Measurements from ENCODE around the gene ZNF431. TPM values are rescaled to one million over a fixed set of nuclear protein-coding genes. Genes with fewer than 3 reads are reported as not detected.

The ZNF431 gene
- total and polyA plus RNA-seq, 11 donors = 4.6 to 20.0 (median 11.0) TPM

DNA sequence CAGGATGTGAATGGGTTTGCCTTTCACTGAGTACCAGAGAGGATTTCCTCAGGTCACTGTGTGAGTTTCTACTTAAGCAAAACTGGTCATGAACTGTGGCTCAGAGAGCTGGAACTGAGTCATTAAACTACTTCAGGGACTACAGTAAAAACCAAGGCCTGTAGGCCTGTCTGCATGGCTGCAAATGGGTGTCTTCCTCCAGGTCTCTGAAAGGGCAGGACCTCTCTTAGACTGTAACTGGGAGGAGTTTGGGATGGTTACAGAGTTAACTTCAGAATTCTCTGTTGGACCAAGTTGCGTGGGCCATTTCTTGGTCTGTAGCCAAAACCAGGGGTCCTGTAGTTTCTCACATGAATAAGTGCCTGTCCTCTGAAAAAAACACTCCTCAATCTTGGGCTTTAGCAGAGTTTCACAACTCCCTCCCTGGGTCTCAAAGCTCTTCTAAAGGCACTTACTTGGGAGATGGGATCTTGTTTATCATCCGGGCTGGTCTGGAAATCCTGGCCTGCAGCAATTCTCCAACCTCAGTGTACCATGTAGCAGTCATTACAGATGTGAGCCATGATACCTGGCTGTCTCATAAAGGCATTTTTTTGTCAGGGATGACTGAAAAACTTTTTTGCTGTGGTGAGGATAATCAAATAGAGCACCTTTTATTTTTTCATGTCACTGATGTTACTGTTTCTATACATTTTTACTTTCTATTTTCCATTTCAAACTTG, 40.2 kb upstream of the ZNF431 start:
- ATAC-seq = no peak
- DNase-seq = no peak
- TF ChIP-seq POLR2A (IDR thresholded peaks at IDR 0.05) = no peak
- TF ChIP-seq, protein P1, sequence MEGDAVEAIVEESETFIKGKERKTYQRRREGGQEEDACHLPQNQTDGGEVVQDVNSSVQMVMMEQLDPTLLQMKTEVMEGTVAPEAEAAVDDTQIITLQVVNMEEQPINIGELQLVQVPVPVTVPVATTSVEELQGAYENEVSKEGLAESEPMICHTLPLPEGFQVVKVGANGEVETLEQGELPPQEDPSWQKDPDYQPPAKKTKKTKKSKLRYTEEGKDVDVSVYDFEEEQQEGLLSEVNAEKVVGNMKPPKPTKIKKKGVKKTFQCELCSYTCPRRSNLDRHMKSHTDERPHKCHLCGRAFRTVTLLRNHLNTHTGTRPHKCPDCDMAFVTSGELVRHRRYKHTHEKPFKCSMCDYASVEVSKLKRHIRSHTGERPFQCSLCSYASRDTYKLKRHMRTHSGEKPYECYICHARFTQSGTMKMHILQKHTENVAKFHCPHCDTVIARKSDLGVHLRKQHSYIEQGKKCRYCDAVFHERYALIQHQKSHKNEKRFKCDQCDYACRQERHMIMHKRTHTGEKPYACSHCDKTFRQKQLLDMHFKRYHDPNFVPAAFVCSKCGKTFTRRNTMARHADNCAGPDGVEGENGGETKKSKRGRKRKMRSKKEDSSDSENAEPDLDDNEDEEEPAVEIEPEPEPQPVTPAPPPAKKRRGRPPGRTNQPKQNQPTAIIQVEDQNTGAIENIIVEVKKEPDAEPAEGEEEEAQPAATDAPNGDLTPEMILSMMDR (IDR thresholded peaks at IDR 0.05) = no peak
- 69 to 76% (median 75%) methylated on average over 2 of the region's 2 CpGs for WGBS, 4 donors
- H3K4me1 ChIP-seq = no peaks in the 10 kb centered on the region
- no peak overlapping the region for H3K27ac ChIP-seq
- H3K27me3 ChIP-seq = no peaks in the 10 kb centered on the region
- peaks cover 0 to 38% (median 9%) of the 10 kb centered on the region in 9 donors for H3K36me3 ChIP-seq
- H3K9me3 ChIP-seq = no peaks in the 10 kb centered on the region
- intact Hi-C loops (cut with DNase I) = no loop called here
- no peak overlapping the region for H3K4me3 ChIP-seq

DNA sequence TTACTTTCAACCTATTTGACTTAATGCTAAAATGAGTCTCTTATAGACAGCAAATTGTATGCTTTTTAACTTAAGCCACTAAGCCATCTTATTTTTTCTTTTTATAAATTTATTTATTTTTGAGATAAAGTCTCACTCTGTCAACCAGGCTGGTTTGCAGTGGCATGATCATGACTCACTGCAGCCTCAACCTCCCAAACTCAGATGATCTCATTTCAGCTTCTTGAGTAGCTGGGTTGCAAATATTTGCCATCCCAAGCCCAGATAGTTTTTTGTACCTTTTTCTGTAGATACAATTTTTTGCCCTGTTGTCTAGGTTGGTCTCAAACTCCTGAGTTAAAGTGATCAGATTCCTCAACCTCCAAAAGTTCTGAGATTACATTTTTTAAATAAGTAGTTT, 32.7 kb upstream of the ZNF431 start:
- H3K27ac ChIP-seq = no peak overlapping the region
- DNase-seq (no peak), ATAC-seq (no peak)
- no peak overlapping the region for H3K4me3 ChIP-seq
- no peaks in the 10 kb centered on the region for H3K4me1 ChIP-seq
- peaks cover 0 to 21% (median 0%) of the 10 kb centered on the region in 9 donors for H3K36me3 ChIP-seq
- no peak for TF ChIP-seq POLR2A (IDR thresholded peaks at IDR 0.05)
- TF ChIP-seq, protein P1 (IDR thresholded peaks at IDR 0.05) = no peak
- no peaks in the 10 kb centered on the region for H3K27me3 ChIP-seq
- H3K9me3 ChIP-seq = peaks cover 0 to 20% (median 2%) of the 10 kb centered on the region in 12 donors
- intact Hi-C loops (cut with DNase I) = no loop called here

- Histone ChIP-seq H3K4me3 (no peak overlapping the region), H3K9me3 (peaks cover 0 to 31% (median 12%) of the 10 kb centered on the region in 12 donors), H3K36me3 (peaks cover 0 to 21% (median 0%) of the 10 kb centered on the region in 9 donors), H3K4me1 (no peaks in the 10 kb centered on the region), H3K27me3 (no peaks in the 10 kb centered on the region), H3K27ac (no peak overlapping the region)
- no peak for ATAC-seq
- no peak for DNase-seq
- intact Hi-C loops (cut with DNase I) = no loop called here
- WGBS, 4 donors = 94 to 100% (median 96%) methylated on average over 1 of the region's 1 CpG
- TF ChIP-seq, protein P1 (IDR thresholded peaks at IDR 0.05) = no peak
- no peak for TF ChIP-seq POLR2A (IDR thresholded peaks at IDR 0.05)
These were observed 31.7 kb upstream of the ZNF431 start for GRCh38 chr19:21110183-21110582.

- TF ChIP-seq POLR2A (IDR thresholded peaks at IDR 0.05) = no peak
- TF ChIP-seq, protein P1 (IDR thresholded peaks at IDR 0.05) = no peak
- H3K4me1 ChIP-seq = no peaks in the 10 kb centered on the region
- no peak for DNase-seq
- no peak overlapping the region for H3K4me3 ChIP-seq
- ATAC-seq = no peak
- intact Hi-C loops (cut with DNase I) = no loop called here
- H3K9me3 ChIP-seq = peaks cover 0 to 42% (median 12%) of the 10 kb centered on the region in 12 donors
- H3K36me3 ChIP-seq = peaks cover 0 to 36% (median 16%) of the 10 kb centered on the region in 9 donors
- no peaks in the 10 kb centered on the region for H3K27me3 ChIP-seq
- H3K27ac ChIP-seq = no peak overlapping the region
These were observed 26.4 kb upstream of the ZNF431 start for GRCh38 chr19:21115430-21115829.

Measured in heart left ventricle (tissue), 16 donors.